SKM-1 treated with dmso at 0.1 percent for 144 hours (cell line): Measurements from ENCODE around the gene SLC29A1.

Experiments used
- DNase-seq: peaks from one replicate; lab custom pipeline; 2025; ENCODE audit not compliant: unreplicated experiment; lab: John Stamatoyannopoulos, UW

SLC29A1 gene

GRCh38 chr6:44253307-44254101, 30.1 kb downstream of the SLC29A1 start:
- peak; percentile 19 for DNase-seq

GRCh38 chr6:44254191-44255104, 31.1 kb downstream of the SLC29A1 start:
- DNase-seq: no peak

GRCh38 chr6:44255105-44255808, 31.9 kb downstream of the SLC29A1 start:
- DNase-seq: no peak

- no peak for DNase-seq
Measured at GRCh38 chr6:44255871-44256774, 32.7 kb downstream of the SLC29A1 start.

- no peak for DNase-seq
Measured at GRCh38 chr6:44256775-44257024, 33.3 kb downstream of the SLC29A1 start.

- peak; percentile 65 for DNase-seq
Measured at GRCh38 chr6:44257025-44257752, 33.8 kb downstream of the SLC29A1 start, which contains the start of gene SLC35B2. SLC35B2 (minus strand) TSS chr6:44257528; CDS start chr6:44257410, 118 bp downstream.

- DNase-seq: no peak
Measured at GRCh38 chr6:44257753-44258324, 34.4 kb downstream of the SLC29A1 start.

GRCh38 chr6:44258325-44258863, 35.0 kb downstream of the SLC29A1 start:
- no peak for DNase-seq

- no peak for DNase-seq
Measured at GRCh38 chr6:44258921-44259320, 35.5 kb downstream of the SLC29A1 start.

GRCh38 chr6:44260011-44260410, 36.6 kb downstream of the SLC29A1 start:
- no peak for DNase-seq

- DNase-seq: no peak
Measured at GRCh38 chr6:44260451-44261297, 37.3 kb downstream of the SLC29A1 start.

GRCh38 chr6:44261581-44261980, 38.2 kb downstream of the SLC29A1 start:
- DNase-seq: no peak

- DNase-seq: no peak
Measured at GRCh38 chr6:44262467-44263353, 39.3 kb downstream of the SLC29A1 start.

- DNase-seq: no peak
Measured at GRCh38 chr6:44263354-44264100, 40.1 kb downstream of the SLC29A1 start.

- DNase-seq: peak; percentile 89
Measured at GRCh38 chr6:44264154-44265006, 41.0 kb downstream of the SLC29A1 start.
